Activated T-helper 1 cell treated with anti-CD3 and anti-CD28 coated beads, Interleukin-12 subunit alpha, Interleukin-12 subunit beta, Interleukin-2, Interleukin-4 antibody, amounts not matched to agents 30 ng/mL and 10 ng/mL and 1 ng/mL, durations not matched to agents 14 hours and 24 hours and 36 hours (primary cell): ENCODE data around the gene CHCHD6. TPM values are rescaled to one million over a fixed set of nuclear protein-coding genes. Genes with fewer than 3 reads are reported as not detected.

Experiments
- DNase-seq: peaks from one replicate; pipeline ENCODE4 v3.0.0; 2021; ENCODE audit warnings: low spot score
- H3K27ac Mint-ChIP-seq: one replicate; pipeline ENCODE4 v1.8.0; 2021; ENCODE audit warnings: mild to moderate bottlenecking, mixed read lengths
- H3K27me3 Mint-ChIP-seq: one replicate; pipeline ENCODE4 v1.8.0; 2022; ENCODE audit warnings: mild to moderate bottlenecking, moderate library complexity, mixed read lengths; ENCODE audit not compliant: insufficient read depth
- H3K36me3 Mint-ChIP-seq: one replicate; pipeline ENCODE4 v1.8.0; 2021; ENCODE audit warnings: low read depth, mixed read lengths
- H3K4me1 Mint-ChIP-seq: one replicate; pipeline ENCODE4 v1.8.0; 2021; ENCODE audit warnings: low read depth, mixed read lengths
- H3K4me3 Mint-ChIP-seq: one replicate; pipeline ENCODE4 v1.8.0; 2021; ENCODE audit warnings: mild to moderate bottlenecking, moderate library complexity, mixed read lengths
- H3K9me3 Mint-ChIP-seq: one replicate; pipeline ENCODE4 v1.8.0; 2021; ENCODE audit warnings: mixed read lengths
- intact Hi-C: fragments of 100-400 bp; cut with micrococcal nuclease; formaldehyde crosslinking; loops from one replicate; pipeline ENCODE4 v1.15.1; 2024
- total RNA-seq: library from RNA; stranded (reverse); gene quantifications from 2 replicates; pipeline ENCODE4 v1.2.3, GENCODE V29; 2022

Gene CHCHD6
- total RNA-seq, 1 donor from 2014 or later = 17.5 TPM

DNA sequence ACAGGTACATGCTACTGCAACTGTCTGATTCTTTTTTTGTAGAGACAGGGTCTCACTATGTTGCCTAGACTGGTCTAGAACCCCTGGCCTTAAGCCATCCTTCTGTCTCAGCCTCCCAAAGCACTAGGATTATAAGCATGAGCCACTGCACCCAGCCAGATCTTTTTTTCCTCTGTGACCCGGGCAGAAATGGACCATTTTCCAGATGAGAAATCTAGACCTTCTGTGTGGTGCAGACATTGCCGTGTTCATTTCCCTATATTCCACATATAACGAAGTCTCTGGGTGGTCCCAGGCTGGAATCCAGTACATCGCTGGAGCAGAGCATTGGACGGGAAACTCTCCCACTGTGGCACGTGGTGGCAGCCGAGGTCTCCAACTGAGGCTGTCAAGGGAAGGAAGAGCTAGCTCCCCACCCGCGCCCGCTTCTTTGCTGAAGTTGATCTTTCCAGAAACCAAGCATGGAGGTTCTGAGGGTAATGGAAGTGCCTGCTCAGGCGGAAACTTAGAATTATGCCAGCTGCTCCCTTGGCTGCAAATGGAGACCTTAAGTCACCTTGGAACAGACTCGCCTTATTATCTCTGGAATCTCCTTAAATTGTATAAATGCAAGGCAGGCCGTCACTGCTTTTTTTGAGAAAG, 26.1 kb upstream of the CHCHD6 start:
- Mint-ChIP-seq H3K9me3 (no peaks in the 10 kb centered on the region), H3K4me1 (peaks cover 4% of the 10 kb centered on the region), H3K27me3 (no peaks in the 10 kb centered on the region), H3K36me3 (no peaks in the 10 kb centered on the region), H3K4me3 (no peak overlapping the region), H3K27ac (no peak overlapping the region)
- no peak for DNase-seq
- intact Hi-C loops = loop anchor here (5.0 kb wide), 1 partner anchor 794 kb away; no protein-coding TSS in a partner anchor

DNA sequence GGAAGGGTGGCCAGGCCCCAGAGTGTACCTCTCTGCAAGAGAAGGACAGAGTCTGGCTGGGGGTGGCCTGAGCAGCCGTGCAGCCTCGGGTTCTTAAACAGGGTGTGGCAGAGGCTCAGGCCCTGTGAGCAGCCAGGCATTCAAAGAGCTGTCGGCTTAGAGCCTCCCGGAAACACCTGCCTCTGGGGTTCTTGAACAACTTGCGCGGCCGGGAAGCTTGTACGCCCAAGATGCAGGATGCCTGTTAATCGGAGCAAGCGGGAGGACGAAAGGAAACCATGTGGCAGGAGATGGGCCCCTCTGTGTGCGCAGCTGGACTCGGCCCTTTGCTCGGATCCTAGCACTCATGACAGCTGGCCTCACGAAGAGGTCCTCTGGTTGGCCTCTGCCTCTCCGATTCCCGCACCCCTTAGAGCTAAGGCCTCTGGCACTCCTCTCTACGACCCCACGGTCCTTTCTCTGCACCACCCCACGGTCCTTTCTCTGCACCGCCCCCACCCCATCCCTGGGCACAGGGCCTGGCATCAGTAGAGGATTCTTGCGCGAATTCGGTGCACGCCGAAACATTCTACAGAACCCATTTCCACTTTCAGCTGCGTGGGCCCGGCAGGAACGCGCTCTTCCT, 25.2 kb upstream of the CHCHD6 start:
- Mint-ChIP-seq H3K27me3 (no peaks in the 10 kb centered on the region), H3K4me3 (peak overlapping the region; percentile 21), H3K27ac (no peak overlapping the region), H3K9me3 (no peaks in the 10 kb centered on the region), H3K4me1 (peaks cover 4% of the 10 kb centered on the region), H3K36me3 (no peaks in the 10 kb centered on the region)
- DNase-seq = no peak
- intact Hi-C loops = loop anchor here (1.0 to 5.0 kb wide), 3 partner anchors 303 to 865 kb away; no protein-coding TSS in a partner anchor

DNA sequence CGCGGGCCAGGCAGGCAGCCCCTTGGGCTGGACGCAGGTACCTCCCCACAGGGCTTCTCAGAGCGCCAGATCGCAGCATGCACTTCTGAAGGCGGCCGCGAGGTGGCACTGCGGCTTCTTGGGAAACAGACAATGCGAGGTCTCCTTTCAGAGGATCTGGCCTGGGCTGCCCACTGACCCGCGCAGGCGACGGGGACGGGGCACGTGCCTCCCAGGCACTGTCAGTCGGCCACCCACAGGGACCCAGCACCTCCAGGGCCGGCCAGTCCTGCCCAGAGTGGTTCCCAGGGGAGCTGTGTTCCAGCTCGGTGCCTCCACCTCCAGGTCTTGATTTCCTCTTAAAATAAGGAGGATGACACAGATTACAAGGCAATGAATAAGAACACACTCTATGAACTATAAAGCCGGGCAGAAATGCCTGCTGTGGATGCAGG, 24.7 kb upstream of the CHCHD6 start:
- H3K4me3 Mint-ChIP-seq = peak overlapping the region; percentile 21
- H3K9me3 Mint-ChIP-seq = no peaks in the 10 kb centered on the region
- H3K27me3 Mint-ChIP-seq = no peaks in the 10 kb centered on the region
- DNase-seq = peak; percentile 61
- H3K36me3 Mint-ChIP-seq = no peaks in the 10 kb centered on the region
- H3K4me1 Mint-ChIP-seq = peaks cover 4% of the 10 kb centered on the region
- intact Hi-C loops = loop anchor here (1.0 to 5.0 kb wide), 3 partner anchors 303 to 865 kb away; no protein-coding TSS in a partner anchor
- no peak overlapping the region for H3K27ac Mint-ChIP-seq

GRCh38 chr3:126679831-126680666, 24.0 kb upstream of the CHCHD6 start:
- Mint-ChIP-seq H3K27me3 (no peaks in the 10 kb centered on the region), H3K4me1 (peaks cover 4% of the 10 kb centered on the region), H3K36me3 (no peaks in the 10 kb centered on the region), H3K27ac (no peak overlapping the region), H3K4me3 (no peak overlapping the region), H3K9me3 (no peaks in the 10 kb centered on the region)
- intact Hi-C loops = loop anchor here (1.0 to 5.0 kb wide), 3 partner anchors 302 to 864 kb away; no protein-coding TSS in a partner anchor
- no peak for DNase-seq

DNA sequence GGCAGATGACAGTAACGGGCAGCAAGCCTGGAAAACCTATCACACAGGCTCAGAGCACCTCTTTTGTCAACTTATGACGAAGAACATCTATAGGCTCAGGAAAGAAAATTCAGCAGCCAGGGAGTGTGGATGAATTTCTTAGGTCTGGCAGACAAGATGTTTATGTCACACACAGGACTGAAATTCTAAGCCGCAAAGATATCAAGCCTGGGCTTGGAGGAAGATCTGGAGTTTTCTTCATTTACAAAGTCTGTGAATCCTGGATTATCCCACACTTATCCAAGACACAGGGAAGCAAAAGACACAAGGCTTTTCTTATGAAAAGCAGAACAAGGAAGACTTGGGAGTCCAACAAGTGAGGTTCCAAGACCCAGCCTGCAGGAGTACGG, 23.4 kb upstream of the CHCHD6 start:
- Mint-ChIP-seq H3K36me3 (no peaks in the 10 kb centered on the region), H3K9me3 (no peaks in the 10 kb centered on the region), H3K4me1 (peaks cover 4% of the 10 kb centered on the region), H3K27ac (no peak overlapping the region), H3K27me3 (no peaks in the 10 kb centered on the region), H3K4me3 (no peak overlapping the region)
- DNase-seq = no peak
- intact Hi-C loops = no loop called here

DNA sequence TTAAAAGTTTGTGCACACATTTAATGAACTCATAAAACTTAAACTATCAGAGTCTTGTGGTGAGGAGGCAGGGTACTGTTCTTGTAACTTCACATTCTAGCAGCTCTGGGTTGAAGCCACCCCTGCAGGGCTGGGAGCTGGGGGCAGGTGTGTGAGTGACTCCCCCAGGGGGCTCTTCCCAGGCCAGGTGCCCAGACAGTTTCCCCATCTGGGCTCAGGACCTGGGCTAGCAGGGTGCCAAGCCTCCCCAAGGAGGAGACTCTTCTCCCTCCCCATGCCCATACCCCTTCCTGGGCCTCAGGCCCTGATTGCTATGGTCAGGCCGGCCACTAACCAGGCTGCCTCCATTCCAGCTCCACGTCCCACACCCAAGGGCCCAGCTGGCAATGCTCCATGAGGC, 22.0 kb upstream of the CHCHD6 start:
- Mint-ChIP-seq H3K36me3 (no peaks in the 10 kb centered on the region), H3K27ac (no peak overlapping the region), H3K4me3 (no peak overlapping the region)

GRCh38 chr3:126683069-126683468, 21.0 kb upstream of the CHCHD6 start:
- intact Hi-C loops = no loop called here
- H3K4me1 Mint-ChIP-seq = peaks cover 4% of the 10 kb centered on the region
- H3K36me3 Mint-ChIP-seq = no peaks in the 10 kb centered on the region
- no peak for DNase-seq
- H3K9me3 Mint-ChIP-seq = no peaks in the 10 kb centered on the region
- no peak overlapping the region for H3K27ac Mint-ChIP-seq
- H3K27me3 Mint-ChIP-seq = no peaks in the 10 kb centered on the region
- no peak overlapping the region for H3K4me3 Mint-ChIP-seq

More for the DNA sequence above, 22.0 kb upstream of the CHCHD6 start:
- intact Hi-C loops = no loop called here
- DNase-seq = no peak
- Mint-ChIP-seq H3K27me3 (no peaks in the 10 kb centered on the region), H3K9me3 (no peaks in the 10 kb centered on the region), H3K4me1 (peaks cover 4% of the 10 kb centered on the region)

GRCh38 chr3:126684218-126684751, 19.8 kb upstream of the CHCHD6 start:
- H3K4me3 Mint-ChIP-seq = no peak overlapping the region
- no peaks in the 10 kb centered on the region for H3K4me1 Mint-ChIP-seq
- intact Hi-C loops = no loop called here
- no peak for DNase-seq
- H3K9me3 Mint-ChIP-seq = no peaks in the 10 kb centered on the region
- no peaks in the 10 kb centered on the region for H3K36me3 Mint-ChIP-seq
- no peak overlapping the region for H3K27ac Mint-ChIP-seq
- H3K27me3 Mint-ChIP-seq = peaks cover 4% of the 10 kb centered on the region

DNA sequence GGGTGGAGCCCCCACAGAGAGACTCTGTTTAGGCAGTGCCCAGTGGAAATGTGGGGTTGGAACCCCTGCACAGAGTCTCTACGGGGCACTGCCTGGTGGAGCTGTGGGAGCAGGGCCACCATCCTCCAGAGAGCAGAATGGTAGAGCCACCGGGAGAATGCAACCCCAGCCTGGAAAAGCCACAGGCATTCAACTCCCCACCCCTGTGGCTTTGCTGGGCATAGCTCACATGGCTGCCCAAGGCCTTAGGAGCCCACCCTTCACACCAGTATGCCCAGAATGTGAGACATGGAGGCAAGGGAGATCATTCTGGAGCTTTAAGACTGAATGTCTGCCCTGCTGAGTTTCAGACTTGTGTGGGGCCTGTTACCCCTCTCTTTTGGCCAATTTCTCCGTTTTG, 19.0 kb upstream of the CHCHD6 start:
- Mint-ChIP-seq H3K4me1 (no peaks in the 10 kb centered on the region), H3K9me3 (no peaks in the 10 kb centered on the region), H3K27ac (no peak overlapping the region), H3K27me3 (peaks cover 8% of the 10 kb centered on the region), H3K4me3 (no peak overlapping the region), H3K36me3 (no peaks in the 10 kb centered on the region)
- no peak for DNase-seq
- intact Hi-C loops = no loop called here

- Mint-ChIP-seq H3K4me1 (no peaks in the 10 kb centered on the region), H3K27ac (no peak overlapping the region), H3K9me3 (no peaks in the 10 kb centered on the region), H3K27me3 (peaks cover 12% of the 10 kb centered on the region), H3K36me3 (no peaks in the 10 kb centered on the region), H3K4me3 (no peak overlapping the region)
- no peak for DNase-seq
- intact Hi-C loops = no loop called here
These were observed 18.5 kb upstream of the CHCHD6 start for GRCh38 chr3:126685493-126685892.

- H3K27me3 Mint-ChIP-seq = peaks cover 17% of the 10 kb centered on the region
- no peaks in the 10 kb centered on the region for H3K9me3 Mint-ChIP-seq
- intact Hi-C loops = no loop called here
- DNase-seq = no peak
- H3K36me3 Mint-ChIP-seq = no peaks in the 10 kb centered on the region
- no peaks in the 10 kb centered on the region for H3K4me1 Mint-ChIP-seq
- H3K27ac Mint-ChIP-seq = no peak overlapping the region
- no peak overlapping the region for H3K4me3 Mint-ChIP-seq
These were observed 12.3 kb upstream of the CHCHD6 start for GRCh38 chr3:126691765-126692164.

DNA sequence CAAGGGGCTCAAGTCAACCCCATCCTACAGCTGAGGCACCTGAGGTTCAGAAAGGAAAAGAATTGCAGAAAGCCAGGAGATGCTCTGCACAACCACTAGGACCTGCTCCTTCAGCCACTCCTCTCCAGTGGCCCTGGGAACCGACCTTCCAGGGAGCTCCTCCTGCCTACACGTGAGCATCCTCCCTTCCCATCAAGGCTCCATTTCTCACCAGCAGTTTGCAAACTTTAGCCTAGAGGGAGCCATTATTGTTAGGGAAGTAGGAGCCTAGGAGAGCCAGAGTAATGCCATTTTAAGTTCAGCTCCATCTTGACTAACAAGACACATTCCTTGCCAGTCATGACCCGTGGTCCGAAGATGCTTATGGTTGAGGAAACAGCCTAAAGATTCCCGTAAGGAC, 11.2 kb upstream of the CHCHD6 start:
- Mint-ChIP-seq H3K27me3 (peaks cover 17% of the 10 kb centered on the region), H3K36me3 (no peaks in the 10 kb centered on the region), H3K4me1 (no peaks in the 10 kb centered on the region), H3K27ac (no peak overlapping the region), H3K4me3 (no peak overlapping the region), H3K9me3 (no peaks in the 10 kb centered on the region)
- DNase-seq = no peak
- intact Hi-C loops = no loop called here

DNA sequence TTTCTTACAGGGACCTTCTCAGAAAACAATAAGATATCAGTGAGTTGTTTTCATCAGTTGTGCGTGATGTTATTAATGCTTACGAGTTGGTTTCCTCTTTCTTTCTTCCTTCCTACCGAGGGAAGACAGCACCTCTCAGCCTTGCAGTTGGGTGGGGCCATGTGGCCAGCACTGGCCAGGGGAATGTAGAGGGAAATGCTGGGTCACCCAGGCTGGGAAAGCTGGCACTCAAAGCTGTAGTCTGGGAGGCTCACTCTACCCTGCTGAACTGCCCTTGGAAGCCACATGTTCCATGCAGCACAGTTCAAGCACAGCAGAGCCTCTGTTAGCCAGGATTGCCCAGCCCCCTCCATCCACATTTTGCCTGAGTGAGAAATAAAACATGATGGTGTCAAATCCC, 10.1 kb upstream of the CHCHD6 start:
- Mint-ChIP-seq H3K4me3 (no peak overlapping the region), H3K9me3 (no peaks in the 10 kb centered on the region)
- no peak for DNase-seq

More for the DNA sequence above, 10.1 kb upstream of the CHCHD6 start:
- Mint-ChIP-seq H3K4me1 (no peaks in the 10 kb centered on the region), H3K36me3 (no peaks in the 10 kb centered on the region), H3K27ac (no peak overlapping the region), H3K27me3 (peaks cover 16% of the 10 kb centered on the region)
- intact Hi-C loops = no loop called here
